Right atrium auricular region (tissue), 2 donors: ENCODE data around the gene PIGR. TPM values are rescaled to one million over a fixed set of nuclear protein-coding genes. Genes with fewer than 3 reads are reported as not detected.
A peak's percentile ranks its signal among the peaks of the same experiment; 100 is the strongest.

Source experiments
- DNase-seq: peaks from one replicate; pipeline ENCODE4 v3.0.0-alpha.2; 2019; ENCODE audit warnings: low spot score
- H3K27ac ChIP-seq, 2 donors: fragments of 200-600 bp; sonication (generic); 1 replicate in 1 of 2; 2 replicates in 1 of 2; pipeline ENCODE4 v1.5.1; 2016 to 2019
- H3K27me3 ChIP-seq, 2 donors: fragments of 200-600 bp; sonication (generic); one replicate each; pipeline versions ENCODE4 v1.5.1 to v1.6.0; 2017 to 2019
- H3K36me3 ChIP-seq: fragments of 200-600 bp; sonication (generic); one replicate; pipeline ENCODE4 v1.5.1; 2016
- H3K4me1 ChIP-seq, 2 donors: fragments of 200-600 bp; sonication (generic); one replicate each; pipeline versions ENCODE4 v1.5.1 to v1.6.0; 2017 to 2019
- H3K4me3 ChIP-seq, 2 donors: fragments of 200-600 bp; sonication (generic); 1 replicate in 1 of 2; 2 replicates in 1 of 2; pipeline ENCODE4 v1.5.1; 2017 to 2019; ENCODE audit warnings: mild to moderate bottlenecking in 1 of 2, moderate library complexity in 1 of 2
- H3K9me3 ChIP-seq, 2 donors: fragments of 200-600 bp; sonication (generic); one replicate each; pipeline ENCODE4 v1.5.1; 2019
- total RNA-seq, 2 donors: library from RNA; depleted of rRNA; stranded (reverse); fragments of >200 nt; gene quantifications; one replicate each; pipeline ENCODE4 v1.1.0, GENCODE V29; 2016
- TF ChIP-seq, protein P1 (sequence below), 2 donors: fragments of 200-600 bp; sonication (generic); IDR thresholded peaks; one replicate each; pipeline ENCODE4 v1.5.1; 2019; ENCODE audit warnings: antibody characterized with exemption in 2 of 2

PIGR gene
- total RNA-seq, 2 donors from 2014 or later, result not detected

DNA sequence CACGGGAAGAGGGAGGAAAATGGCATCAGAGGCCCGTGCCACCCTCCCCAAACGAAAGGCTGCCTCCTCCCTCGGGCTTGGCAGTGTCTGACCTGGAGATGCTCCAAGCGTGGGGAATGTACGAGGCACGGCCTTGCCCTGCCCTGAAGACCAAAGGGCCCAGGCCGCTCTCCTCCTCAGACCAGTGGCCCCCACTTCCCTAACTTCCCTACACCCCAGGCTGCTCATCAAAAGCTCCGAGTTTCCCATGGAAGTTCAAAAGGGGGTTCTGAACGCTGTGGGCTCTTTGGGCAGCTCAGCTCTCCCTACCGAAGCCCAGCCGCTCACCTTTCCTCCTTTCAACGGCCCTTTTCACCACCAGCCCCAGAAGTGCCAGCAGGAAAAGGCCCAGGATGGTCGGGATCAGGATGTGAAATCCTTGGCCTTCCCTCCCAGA is 36.4 kb downstream of the PIGR start:
- H3K27ac ChIP-seq, result peak overlapping the region; percentile 43 to 75
- H3K4me1 ChIP-seq, result peaks cover 0 to 14% of the 10 kb centered on the region in 2 donors
- TF ChIP-seq, protein P1, sequence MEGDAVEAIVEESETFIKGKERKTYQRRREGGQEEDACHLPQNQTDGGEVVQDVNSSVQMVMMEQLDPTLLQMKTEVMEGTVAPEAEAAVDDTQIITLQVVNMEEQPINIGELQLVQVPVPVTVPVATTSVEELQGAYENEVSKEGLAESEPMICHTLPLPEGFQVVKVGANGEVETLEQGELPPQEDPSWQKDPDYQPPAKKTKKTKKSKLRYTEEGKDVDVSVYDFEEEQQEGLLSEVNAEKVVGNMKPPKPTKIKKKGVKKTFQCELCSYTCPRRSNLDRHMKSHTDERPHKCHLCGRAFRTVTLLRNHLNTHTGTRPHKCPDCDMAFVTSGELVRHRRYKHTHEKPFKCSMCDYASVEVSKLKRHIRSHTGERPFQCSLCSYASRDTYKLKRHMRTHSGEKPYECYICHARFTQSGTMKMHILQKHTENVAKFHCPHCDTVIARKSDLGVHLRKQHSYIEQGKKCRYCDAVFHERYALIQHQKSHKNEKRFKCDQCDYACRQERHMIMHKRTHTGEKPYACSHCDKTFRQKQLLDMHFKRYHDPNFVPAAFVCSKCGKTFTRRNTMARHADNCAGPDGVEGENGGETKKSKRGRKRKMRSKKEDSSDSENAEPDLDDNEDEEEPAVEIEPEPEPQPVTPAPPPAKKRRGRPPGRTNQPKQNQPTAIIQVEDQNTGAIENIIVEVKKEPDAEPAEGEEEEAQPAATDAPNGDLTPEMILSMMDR (IDR thresholded peaks at IDR 0.05), result no peak
- H3K4me3 ChIP-seq, result peak overlapping the region; percentile 40 to 57
- no peaks in the 10 kb centered on the region for H3K36me3 ChIP-seq
- no peak for DNase-seq
- no peaks in the 10 kb centered on the region for H3K27me3 ChIP-seq
- H3K9me3 ChIP-seq, result no peaks in the 10 kb centered on the region

DNA sequence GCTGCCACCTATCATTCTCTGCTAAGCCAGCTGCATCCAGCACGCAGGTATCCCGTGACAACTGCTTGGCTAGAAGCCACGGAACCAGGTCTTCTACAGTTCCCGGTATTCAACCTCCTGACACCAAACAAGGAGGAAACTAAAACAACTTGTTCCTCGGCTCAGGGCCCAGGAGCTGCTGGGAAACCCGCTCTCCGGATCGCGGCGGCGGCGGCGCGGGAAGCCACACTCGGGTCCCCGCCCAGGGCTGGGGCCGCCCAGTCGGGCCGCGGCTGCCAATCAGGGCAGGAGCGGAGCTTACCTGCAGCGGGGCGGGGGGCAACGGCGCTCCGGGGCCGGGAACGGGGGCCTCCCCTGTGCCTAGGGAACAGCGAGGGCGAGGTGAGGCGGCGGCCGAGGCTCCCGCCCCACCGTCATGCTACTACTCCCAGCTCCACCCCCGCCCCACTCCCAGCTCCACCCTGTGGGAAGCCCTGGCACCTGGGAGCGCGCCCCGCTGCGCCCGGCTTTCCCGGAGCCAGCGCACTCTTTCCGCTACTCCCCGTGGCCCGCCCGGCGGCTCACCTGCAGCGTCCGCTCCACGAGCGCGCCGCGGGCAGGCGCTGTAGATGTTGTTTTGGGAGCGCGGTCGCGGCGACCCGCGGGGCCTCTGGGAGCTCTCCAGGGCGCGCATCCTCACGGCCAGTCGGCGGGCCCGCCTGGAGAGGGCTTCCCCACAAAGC is 36.9 kb downstream of the PIGR start:
- no peaks in the 10 kb centered on the region for H3K27me3 ChIP-seq
- no peaks in the 10 kb centered on the region for H3K9me3 ChIP-seq
- H3K4me3 ChIP-seq, result peak overlapping the region; percentile 40 to 57
- H3K27ac ChIP-seq, result peak overlapping the region; percentile 43 to 75
- no peak for DNase-seq
- TF ChIP-seq, protein P1 (IDR thresholded peaks at IDR 0.05), result no peak
- peaks cover 0 to 14% of the 10 kb centered on the region in 2 donors for H3K4me1 ChIP-seq
- H3K36me3 ChIP-seq, result no peaks in the 10 kb centered on the region

DNA sequence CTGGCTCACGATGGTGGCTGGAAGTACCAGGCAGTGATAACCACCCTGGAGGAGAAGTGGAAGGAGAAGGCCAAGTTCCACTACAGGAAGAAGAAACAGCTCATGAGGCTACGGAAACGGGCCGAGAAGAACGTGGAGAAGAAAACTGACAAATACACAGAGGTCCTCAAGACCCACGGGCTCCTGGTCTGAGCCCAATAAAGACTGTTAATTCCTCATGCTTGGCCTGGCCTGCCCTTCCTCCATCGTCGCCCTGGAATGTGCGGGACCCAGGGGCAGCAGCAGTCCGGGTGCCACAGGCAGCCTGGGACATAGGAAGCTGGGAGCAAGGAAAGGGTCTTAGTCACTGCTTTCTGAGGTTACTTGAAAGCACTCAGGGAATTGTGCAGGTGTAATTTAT is 38.2 kb downstream of the PIGR start:
- no peaks in the 10 kb centered on the region for H3K9me3 ChIP-seq
- H3K4me1 ChIP-seq, result peaks cover 0 to 14% of the 10 kb centered on the region in 2 donors
- H3K4me3 ChIP-seq, result no peak overlapping the region
- DNase-seq, result no peak
- H3K36me3 ChIP-seq, result no peaks in the 10 kb centered on the region
- H3K27ac ChIP-seq, result no peak overlapping the region
- TF ChIP-seq, protein P1 (IDR thresholded peaks at IDR 0.05), result no peak
- H3K27me3 ChIP-seq, result no peaks in the 10 kb centered on the region

DNA sequence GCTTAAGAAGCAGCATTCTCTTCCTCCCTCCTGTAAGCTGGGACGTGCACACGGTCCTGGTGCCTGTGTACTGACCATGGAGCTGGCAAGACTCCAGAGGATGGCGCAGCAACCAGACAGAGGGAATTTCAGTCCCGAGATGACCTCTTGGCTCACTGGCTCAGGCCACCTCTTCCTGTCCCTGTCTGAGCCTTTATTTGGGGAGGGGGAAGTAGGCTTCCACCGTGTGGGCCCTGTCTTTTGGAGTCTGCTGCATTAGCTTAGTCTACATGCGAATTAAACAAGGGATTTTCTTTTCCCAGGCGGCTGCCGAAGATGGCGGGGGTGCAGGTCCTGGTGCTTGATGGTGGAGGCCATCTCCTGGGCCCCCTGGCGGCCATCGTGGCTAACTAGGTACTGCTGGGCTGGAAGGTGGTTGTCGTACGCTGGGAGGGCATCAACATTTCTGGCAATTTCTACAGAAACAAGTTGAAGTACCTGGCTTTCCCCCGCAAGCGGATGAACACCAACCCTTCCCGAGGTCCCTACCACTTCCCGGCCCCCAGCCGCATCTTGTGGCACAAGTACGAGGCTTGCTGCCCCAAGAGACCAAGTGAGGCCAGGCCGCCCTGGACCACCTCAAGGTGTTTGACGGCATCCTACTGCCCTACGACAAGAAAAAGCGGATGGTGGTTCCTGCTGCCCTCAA is 38.8 kb downstream of the PIGR start:
- DNase-seq, result no peak
- H3K27ac ChIP-seq, result no peak overlapping the region
- H3K9me3 ChIP-seq, result no peaks in the 10 kb centered on the region
- no peak overlapping the region for H3K4me3 ChIP-seq
- no peaks in the 10 kb centered on the region for H3K27me3 ChIP-seq
- H3K36me3 ChIP-seq, result no peaks in the 10 kb centered on the region
- peaks cover 0 to 14% of the 10 kb centered on the region in 2 donors for H3K4me1 ChIP-seq
- TF ChIP-seq, protein P1 (IDR thresholded peaks at IDR 0.05), result no peak

DNA sequence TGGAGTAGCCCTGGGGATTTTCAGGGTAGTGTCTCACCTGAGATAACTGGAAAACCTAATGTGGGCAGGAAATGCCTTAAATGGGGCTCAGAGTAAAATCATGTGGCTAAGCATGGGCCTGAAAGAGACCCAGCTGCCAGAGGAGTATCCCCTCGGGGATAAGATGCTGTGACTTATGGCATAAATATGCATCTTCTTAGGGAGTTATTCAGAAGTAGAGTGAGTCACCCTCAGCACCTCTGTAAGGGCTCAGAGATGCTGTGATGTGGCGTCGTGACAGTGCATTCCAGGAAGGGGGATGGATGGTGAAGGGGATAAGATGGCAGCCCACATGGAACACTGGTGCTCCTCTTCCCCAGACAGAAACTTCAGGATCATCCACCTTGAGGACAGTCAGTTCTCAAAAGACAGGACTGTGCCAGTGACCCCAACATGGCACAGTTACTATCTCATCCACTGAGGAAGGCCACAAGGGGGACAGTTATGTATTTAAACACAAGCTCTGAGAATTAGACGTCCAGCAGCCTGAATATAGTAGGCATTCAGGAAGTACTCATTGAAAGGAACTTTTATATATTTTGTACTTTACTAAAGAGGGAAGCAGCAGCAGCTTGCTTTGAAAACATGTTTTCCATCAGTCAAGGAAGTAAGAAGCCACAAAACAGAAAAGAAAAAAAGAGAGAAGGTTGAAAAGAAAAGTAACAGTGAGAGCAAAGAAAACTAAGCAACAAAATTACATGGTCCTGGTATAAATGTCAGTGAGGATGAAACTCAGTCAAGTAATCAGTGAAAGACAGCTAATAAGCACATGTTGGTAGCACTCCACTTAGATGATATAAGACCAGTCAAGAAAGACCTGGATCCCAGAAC is 40.7 kb downstream of the PIGR start:
- H3K4me3 ChIP-seq, result no peak overlapping the region
- H3K9me3 ChIP-seq, result no peaks in the 10 kb centered on the region
- no peaks in the 10 kb centered on the region for H3K36me3 ChIP-seq
- H3K4me1 ChIP-seq, result peaks cover 0 to 14% of the 10 kb centered on the region in 2 donors
- no peak overlapping the region for H3K27ac ChIP-seq
- H3K27me3 ChIP-seq, result no peaks in the 10 kb centered on the region
- no peak for DNase-seq
- TF ChIP-seq, protein P1 (IDR thresholded peaks at IDR 0.05), result no peak
